Astrocyte of the spinal cord (primary cell): ENCODE data around the gene ZGPAT.

Experiments
- DNase-seq: peaks from one replicate; pipeline ENCODE4 v3.0.0; 2011; ENCODE audit warnings: low read depth, low spot score
- H3K4me3 ChIP-seq: 2 replicates; pipeline ENCODE4 v1.5.1; 2011; ENCODE audit warnings: low read depth, mild to moderate bottlenecking, low read length, moderate library complexity
- in situ Hi-C: cut with HindIII; loops from 2 replicates; pipeline ENCODE4 v1.10.0; 2017; ENCODE audit warnings: low sequenced_read_pairs
- TF ChIP-seq, protein P1 (sequence below): IDR thresholded peaks from 2 replicates; pipeline ENCODE4 v1.5.1; 2012; ENCODE audit warnings: low read depth, mild to moderate bottlenecking, low read length, inconsistent platforms

ZGPAT gene

DNA sequence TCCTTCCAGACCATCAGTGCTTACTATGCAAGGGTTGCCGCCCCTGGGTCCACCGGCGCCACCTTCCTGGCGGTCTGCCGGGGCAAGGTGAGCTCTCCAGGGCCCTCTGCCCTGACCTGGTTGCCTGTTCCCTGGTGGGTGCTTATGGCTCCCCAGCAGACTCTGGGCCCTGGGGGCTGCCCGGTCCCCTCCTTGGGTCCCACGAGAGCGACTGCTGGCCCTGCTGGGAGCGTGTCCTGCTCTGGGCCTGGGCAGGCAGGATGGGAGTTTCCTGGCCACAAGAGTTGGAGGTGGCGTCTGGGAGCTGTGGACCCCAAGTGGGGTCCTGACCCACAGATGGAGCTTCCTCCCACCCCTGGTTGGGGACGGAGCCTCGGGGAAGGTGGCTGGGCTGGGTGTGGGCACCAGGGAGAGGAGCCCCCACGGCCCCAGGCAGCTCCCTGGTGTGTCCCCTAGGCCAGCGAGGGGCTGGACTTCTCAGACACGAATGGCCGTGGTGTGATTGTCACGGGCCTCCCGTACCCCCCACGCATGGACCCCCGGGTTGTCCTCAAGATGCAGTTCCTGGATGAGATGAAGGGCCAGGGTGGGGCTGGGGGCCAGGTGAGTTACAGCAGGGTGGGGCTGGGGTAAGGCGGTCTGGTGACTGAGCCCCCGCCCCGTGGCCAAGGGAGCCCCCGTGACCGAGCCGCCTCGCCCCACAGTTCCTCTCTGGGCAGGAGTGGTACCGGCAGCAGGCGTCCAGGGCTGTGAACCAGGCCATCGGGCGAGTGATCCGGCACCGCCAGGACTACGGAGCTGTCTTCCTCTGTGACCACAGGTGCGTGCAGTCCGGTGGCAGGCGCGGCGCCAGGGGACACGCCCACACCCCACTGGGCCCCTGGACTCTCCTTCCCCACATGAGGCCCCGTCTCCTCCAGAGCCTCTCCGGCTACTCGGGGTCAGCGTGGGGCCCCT is 18.5 kb upstream of the ZGPAT start:
- no peak overlapping the region for H3K4me3 ChIP-seq
- in situ Hi-C loops, result no loop called here
- TF ChIP-seq, protein P1, sequence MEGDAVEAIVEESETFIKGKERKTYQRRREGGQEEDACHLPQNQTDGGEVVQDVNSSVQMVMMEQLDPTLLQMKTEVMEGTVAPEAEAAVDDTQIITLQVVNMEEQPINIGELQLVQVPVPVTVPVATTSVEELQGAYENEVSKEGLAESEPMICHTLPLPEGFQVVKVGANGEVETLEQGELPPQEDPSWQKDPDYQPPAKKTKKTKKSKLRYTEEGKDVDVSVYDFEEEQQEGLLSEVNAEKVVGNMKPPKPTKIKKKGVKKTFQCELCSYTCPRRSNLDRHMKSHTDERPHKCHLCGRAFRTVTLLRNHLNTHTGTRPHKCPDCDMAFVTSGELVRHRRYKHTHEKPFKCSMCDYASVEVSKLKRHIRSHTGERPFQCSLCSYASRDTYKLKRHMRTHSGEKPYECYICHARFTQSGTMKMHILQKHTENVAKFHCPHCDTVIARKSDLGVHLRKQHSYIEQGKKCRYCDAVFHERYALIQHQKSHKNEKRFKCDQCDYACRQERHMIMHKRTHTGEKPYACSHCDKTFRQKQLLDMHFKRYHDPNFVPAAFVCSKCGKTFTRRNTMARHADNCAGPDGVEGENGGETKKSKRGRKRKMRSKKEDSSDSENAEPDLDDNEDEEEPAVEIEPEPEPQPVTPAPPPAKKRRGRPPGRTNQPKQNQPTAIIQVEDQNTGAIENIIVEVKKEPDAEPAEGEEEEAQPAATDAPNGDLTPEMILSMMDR, result no peak
- DNase-seq, result no peak

DNA sequence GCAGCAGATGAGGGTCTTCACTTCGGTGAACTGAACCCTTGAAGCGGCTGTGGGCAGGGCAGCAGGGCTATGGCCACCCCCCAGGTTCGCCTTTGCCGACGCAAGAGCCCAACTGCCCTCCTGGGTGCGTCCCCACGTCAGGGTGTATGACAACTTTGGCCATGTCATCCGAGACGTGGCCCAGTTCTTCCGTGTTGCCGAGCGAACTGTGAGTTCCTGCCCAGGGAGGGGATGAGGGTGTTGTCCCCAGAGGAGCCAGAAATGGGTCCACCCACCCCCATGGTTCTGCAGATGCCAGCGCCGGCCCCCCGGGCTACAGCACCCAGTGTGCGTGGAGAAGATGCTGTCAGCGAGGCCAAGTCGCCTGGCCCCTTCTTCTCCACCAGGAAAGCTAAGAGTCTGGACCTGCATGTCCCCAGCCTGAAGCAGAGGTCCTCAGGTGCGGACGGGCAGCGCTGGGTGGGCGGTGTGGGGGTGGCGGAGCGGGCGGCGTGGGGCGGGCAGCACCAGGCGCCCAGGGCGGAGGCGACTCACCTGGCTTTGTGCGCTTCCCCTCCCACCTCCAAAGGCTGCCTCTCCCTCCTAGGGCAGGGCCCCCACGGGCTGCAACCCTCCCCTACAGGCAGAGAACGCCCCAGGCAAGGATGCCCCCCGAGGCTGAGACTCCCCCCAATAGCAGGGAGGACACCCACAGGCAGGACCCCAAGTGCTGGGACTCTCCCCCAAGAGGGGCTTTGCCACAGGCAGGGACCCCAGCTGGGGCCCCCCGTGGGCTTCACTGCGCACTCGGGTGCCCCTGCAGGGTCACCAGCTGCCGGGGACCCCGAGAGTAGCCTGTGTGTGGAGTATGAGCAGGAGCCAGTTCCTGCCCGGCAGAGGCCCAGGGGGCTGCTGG is 17.6 kb upstream of the ZGPAT start:
- in situ Hi-C loops, result no loop called here
- no peak for DNase-seq
- TF ChIP-seq, protein P1, result no peak
- H3K4me3 ChIP-seq, result no peak overlapping the region

DNA sequence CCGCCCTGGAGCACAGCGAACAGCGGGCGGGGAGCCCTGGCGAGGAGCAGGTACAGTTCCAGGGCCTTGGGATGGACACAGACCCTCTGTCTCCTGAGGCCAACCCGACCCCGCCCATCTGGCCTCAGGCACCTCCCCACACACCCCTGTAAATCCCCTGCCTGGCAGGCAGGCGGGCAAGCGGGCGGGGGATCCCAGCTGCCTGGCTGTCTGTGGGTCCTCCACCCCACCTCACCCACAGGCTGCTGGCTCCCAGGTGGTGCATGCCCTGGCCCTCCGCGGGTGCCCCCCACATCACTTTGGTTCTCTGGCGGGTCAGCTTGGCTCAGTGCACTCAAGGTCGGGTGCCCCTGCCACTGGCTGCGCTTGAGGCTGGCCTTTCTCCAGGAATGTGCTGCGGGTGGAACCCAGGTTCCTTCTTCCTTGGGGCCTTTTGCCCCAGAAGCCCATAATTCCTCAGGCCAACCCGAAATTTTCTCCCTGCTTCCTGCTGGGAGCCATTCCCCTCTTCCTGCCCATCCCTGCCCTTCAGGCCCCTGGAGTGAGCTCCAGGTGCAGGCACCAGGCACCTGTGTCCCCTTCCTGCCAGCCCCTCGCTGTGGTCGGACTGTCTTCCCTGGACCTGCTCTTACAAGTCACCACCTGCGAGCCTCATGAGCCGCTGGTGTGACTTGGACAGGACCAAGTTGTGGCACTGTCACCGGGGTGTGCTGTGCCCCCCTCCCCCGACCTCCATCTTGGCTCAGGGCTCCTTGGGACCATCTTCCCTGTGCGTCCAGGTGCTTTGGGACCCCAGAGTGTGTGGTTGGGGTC is 16.7 kb upstream of the ZGPAT start:
- H3K4me3 ChIP-seq, result no peak overlapping the region
- TF ChIP-seq, protein P1, result no peak
- DNase-seq, result no peak
- in situ Hi-C loops, result no loop called here

DNA sequence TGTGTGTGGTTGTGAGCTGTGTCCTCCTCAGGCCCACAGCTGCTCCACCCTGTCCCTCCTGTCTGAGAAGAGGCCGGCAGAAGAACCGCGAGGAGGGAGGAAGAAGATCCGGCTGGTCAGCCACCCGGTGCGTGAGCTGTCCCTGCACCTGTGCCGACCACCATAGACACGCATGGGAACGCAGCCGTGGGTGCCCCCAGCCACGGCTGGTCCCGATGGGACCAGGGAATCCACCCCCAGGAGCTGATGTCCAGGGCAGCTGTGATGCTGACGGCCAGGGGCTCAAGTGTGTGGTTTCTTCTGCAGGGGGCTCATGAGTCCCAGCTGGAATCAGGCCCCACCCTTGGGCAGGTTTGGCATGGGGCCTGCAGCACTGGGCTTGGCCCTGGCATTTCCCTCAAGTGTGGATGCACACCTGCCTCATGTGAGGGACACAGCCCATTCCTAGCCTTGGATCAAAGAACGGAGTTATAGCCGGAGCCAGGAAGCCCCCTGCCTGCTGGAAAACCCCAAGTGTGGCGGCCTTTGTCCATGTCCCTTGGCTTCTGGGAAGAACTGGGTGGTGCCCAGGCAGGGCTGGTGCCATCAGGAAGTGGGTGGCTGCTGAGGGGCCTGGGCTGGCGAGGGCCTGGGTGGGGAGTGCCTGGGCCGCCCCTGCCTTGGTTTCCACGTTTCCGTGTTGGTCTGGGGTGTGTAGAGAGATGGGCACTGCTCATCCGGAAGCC is 16.0 kb upstream of the ZGPAT start:
- TF ChIP-seq, protein P1, result no peak

DNA sequence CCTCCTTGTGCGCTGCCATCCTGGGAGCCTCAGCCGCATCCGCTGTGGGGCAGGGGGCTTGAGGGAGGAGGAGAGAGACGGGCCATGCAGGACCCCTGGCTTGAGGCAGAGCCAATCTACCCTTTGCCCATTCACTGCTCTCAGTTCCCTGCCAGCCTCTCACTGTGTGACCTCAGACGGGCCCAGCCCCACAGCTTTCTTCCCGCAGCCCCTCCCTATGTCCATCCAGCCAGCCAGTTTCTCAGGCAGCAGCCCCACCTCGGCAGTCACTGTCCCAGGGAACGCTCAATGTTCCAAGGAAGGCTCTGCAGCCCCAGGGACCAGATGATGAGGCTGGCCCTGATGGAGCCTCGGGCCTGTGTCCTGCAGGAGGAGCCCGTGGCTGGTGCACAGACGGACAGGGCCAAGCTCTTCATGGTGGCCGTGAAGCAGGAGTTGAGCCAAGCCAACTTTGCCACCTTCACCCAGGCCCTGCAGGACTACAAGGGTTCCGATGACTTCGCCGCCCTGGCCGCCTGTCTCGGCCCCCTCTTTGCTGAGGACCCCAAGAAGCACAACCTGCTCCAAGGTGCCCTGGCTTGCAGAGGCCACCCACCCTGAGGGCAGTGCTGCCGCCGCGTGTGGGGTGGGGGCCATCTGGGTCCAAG is 15.3 kb upstream of the ZGPAT start:
- TF ChIP-seq, protein P1, result no peak
- no peak overlapping the region for H3K4me3 ChIP-seq
- in situ Hi-C loops, result no loop called here
- DNase-seq, result no peak

More for the DNA sequence above, 16.0 kb upstream of the ZGPAT start:
- in situ Hi-C loops, result no loop called here
- DNase-seq, result no peak
- no peak overlapping the region for H3K4me3 ChIP-seq
